HEK293T (cell line): ENCODE measurements around the gene ANO9.

Experiments used
- FOXA1 ChIP-seq: fragments of 450-650 bp; IDR thresholded peaks from 2 replicates; pipeline ENCODE4 v1.6.1; 2016; ENCODE audit warnings: mild to moderate bottlenecking
- TARDBP ChIP-seq: fragments of 450-650 bp; IDR thresholded peaks from 2 replicates; pipeline ENCODE4 v1.6.1; 2016

GRCh38 chr11:425301-425700, 16.5 kb downstream of the ANO9 start:
- TF ChIP-seq TARDBP, result no peak
- no peak for TF ChIP-seq FOXA1
